Effector CD4-positive, alpha-beta T cell (primary cell): Measurements from ENCODE around the gene ECT2.
"Not testable (repeated sequence)": the region's sequence is repeated elsewhere in the genome, so short reads cannot be mapped to it uniquely, and the experiment has no call there.

Experiments used
- DNase-seq: peaks from one replicate; pipeline ENCODE4 v3.0.0-alpha.2; 2020

Gene ECT2

DNA sequence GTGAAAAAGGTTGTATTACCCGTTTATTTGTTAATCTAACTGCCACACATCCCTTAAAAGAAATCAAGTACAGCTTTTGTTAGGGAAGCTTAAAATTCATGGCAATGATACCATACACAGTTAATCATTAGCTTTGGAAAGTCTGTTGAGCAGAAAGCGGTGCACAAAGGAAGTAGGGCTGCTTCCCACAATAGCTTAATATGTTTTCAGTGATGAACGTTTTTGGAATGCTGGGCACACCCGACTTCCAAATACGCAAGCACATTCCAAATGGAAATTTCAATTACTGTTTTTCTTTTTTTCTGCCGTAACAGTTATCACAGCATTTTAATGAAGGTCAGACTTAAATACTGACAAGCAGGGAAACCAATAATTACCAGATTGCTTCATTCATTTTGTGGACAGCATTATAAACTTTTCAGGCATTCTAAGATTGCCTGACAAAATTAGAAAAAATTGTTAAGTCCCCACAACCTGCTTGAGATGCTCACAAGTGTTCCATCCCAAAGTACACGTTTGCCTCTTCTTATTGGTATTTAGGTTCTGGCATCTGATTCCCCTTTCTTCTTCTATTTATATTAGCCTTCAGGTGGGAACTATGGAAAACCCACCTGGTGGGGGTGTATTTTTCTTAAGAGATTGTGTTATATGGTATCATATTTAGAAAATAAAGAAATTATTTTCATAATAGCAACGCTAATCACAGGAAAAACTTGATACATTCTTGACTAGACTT is 1.1 kb upstream of the ECT2 start:
- DNase-seq = no peak

DNA sequence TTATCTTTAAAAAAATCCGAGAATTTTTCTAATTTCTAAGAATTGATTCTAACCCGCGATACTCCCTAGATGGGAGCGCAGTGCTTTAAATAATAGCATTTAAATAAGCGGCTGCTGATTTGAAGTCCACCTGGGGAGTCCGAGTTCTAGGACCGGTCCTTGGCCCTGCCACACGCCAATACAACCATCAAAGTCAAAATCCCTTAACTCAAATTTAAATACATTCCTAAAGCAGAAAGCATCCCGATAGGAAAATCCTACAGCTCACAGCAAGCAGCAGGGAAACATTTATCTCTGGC is 508 bp upstream of the ECT2 start:
- DNase-seq = no peak

GRCh38 chr3:172751175-172751704 is 714 bp downstream of the ECT2 start:
- no peak for DNase-seq

DNA sequence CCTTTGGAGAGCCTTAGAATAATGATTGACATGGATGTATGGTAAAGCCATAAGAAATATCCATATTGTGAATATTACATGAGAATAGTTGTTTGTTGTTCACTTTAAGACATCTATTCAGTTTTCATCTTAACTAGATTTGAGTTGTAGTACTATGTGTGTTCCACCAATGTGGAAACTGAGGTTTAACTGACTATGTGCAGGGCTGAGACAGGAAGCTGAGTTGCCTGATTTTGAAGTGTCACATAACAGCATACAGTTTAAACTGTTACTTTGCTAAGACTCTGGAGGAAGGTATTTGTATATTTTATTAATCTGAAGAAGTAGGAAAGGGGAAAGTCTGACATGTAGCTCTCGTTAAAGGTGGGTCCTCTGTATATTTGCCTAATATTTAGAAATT is 2.1 kb downstream of the ECT2 start:
- DNase-seq = no peak

DNA sequence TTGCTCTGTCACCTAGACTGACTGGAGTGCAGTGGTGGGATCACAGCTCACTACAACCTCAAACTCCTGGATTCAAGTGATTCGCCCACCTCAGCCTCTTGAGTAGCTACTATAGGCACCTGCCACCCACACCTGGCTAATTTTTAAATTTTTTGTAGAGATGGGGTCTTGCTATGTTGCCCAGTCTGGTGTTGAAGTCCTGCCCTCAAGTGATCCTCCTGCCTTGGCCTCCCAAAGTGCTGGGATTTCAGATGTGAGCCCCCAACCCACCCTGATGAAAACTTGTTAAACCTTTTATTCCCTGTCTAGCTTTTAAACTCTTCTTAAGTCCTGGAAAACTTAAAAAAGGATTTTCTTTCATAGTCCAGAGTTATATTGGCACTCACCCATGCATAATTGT is 2.6 kb downstream of the ECT2 start:
- DNase-seq = no peak

DNA sequence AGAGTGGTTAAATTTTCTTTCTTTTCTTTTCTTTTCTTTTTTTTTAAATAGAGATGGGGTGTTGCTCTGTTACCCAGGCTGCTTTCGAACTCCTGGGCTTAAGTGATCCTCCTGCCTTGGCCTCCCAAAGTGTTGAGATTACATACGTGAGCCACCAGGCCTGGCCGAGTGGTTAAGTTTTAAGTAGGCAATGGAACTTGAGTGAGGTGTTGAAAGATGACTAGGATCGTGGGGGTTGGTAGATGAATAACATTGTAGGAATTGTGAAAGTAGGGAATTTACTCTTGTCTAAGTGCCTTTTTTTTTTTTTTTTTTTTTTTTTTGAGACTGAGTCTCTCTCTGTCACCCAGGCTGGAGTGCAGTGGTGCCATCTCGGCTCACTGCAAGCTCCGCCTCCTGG is 9.9 kb downstream of the ECT2 start:
- not testable (repeated sequence) for DNase-seq

GRCh38 chr3:172766241-172766640 is 15.7 kb downstream of the ECT2 start:
- DNase-seq = no peak

GRCh38 chr3:172766718-172767405 is 16.3 kb downstream of the ECT2 start:
- no peak for DNase-seq

DNA sequence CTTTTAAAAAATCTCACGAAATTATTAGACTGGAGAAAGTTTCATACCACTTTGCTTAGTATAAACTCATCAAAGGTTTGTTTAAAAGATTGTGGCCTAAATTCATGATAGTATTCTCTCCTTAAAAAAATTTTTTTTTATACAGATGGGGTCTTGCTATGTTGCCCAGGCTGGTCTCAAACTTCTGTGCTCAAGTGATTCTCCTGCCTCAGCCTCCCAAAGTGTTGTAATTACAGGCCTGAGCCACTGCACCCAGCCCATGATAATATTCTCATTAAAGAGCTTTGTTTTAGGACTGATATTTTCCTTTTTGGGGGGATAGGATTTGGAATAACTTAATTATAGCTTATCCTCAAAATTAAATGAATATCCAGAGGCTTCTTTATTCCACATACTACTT is 19.9 kb downstream of the ECT2 start:
- no peak for DNase-seq

DNA sequence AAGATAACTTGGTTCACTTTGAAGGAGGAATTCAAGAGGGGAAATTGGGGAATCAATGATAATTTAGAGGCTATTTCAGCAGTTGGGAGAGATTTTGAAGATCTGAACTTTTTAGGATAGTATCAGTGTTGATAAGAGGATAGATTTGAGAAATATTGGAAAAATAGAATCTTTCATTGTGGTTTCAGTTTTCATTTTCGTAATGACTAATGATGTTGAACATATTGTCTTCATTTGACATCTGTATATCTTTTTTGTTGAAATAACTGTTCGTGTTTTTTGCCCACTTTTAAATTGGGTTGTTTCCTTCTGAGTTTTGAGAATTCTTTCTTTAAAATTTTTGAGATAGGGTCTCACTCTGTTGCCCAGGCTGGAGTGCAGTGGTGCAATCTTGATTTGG is 21.1 kb downstream of the ECT2 start:
- DNase-seq = no peak

GRCh38 chr3:172776049-172776717 is 25.7 kb downstream of the ECT2 start:
- DNase-seq = no peak

- DNase-seq = no peak
These were observed 27.4 kb downstream of the ECT2 start for GRCh38 chr3:172777901-172778300.

DNA sequence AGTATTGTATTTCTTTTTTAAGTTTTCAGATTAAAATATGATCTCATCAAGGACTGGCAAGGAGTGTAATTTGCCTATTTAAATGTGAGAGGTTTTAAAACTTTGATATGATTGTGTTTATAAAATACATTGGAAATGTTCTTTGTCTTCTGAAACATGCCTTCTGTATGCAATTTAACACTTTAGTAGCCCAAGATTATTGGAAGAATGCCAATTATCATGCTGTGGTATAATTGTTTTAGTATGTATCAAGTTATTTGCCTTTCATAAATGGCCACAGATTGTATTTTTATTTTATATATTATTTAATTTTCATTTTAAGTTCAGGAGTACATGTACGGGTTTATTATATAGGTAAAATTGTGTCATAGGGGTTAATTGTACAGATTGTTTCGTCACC is 31.7 kb downstream of the ECT2 start:
- no peak for DNase-seq

DNA sequence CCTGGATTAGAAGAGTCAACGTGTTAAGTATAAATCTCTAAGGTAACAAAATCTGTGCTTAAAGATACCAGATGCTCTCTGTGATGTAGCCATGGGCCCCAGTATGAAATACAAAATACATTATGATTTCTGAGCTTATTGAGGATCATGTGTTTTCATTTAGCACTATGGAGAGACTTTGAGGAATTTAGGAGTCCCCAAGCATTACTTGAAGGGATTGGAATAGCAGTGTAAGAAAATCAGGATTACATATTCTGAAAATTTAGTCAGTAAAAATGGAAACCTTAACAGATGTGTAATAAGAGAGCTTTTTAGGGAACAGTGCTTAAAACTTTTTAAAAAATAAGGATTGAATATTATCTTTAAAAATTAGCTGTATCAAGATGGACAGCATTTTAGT is 35.5 kb downstream of the ECT2 start:
- no peak for DNase-seq

GRCh38 chr3:172787019-172787418 is 36.5 kb downstream of the ECT2 start:
- DNase-seq = no peak

DNA sequence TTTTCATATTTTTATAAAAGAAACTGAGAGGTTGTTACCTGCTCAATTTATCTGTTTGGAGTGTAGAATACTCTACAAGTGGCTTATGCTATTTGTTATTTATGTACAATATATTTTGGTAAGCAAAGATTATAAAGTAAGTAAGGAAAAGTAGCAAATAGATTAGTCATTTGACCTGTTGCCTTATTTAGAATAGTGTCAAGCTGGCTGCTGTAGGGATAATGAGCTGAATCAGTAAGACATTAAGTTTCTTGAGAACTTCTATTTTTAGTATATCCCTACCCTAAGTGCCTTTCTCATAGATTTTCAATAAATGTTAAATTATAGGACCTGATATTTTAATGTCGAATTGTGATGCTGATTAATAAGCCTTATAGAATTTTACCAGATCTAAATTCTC is 37.2 kb downstream of the ECT2 start:
- no peak for DNase-seq

GRCh38 chr3:172799246-172799645 is 48.7 kb downstream of the ECT2 start:
- DNase-seq = no peak

DNA sequence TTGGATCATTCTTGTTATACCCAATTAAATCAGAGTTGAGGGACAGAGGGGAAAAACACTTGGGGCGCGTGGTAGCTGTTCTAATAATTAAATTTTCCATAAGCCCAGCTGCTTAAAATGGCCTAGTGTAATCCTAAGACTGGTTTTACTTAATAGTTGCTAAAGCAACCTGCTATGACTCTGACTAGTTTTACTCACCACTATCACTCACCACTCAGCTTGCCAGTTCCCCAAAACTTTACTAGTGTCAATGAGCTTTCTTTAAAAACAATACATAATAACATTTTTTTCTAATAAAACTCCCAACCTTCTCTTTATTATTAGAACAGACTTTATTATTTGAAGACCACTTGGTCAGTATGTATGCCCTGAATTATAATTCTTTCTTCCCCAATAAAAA is 49.6 kb downstream of the ECT2 start:
- DNase-seq = no peak

GRCh38 chr3:172803489-172803888 is 53.0 kb downstream of the ECT2 start:
- DNase-seq = no peak

GRCh38 chr3:172804323-172804722 is 53.8 kb downstream of the ECT2 start:
- no peak for DNase-seq

GRCh38 chr3:172808969-172809546 is 58.5 kb downstream of the ECT2 start:
- no peak for DNase-seq

DNA sequence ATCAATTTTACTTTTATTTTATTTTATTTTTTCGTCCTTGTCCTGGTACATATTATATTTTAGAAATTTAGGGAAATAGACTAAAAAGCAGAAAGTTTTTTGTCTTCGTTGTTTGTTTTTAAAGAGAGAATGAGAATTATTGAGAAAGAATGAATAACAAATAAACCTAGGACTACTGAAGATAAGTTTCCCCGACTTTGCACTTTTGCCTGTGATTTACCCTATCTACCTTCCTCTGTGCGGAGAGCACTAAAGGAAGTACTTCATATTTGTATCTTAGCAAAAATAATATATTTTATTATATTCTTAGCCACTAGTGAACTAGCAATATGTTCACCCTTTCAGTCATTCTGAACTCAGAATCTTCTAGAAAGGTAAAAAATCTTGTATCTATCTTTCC is 60.6 kb downstream of the ECT2 start:
- no peak for DNase-seq

GRCh38 chr3:172813462-172813861 is 62.9 kb downstream of the ECT2 start:
- DNase-seq = no peak

- DNase-seq = no peak
These were observed 64.2 kb downstream of the ECT2 start for GRCh38 chr3:172814738-172815137.
